GM18861 (cell line): ENCODE results near the gene GNAL.
A peak's percentile ranks its signal among the peaks of the same experiment; 100 is the strongest.
"Not testable (repeated sequence)": the region's sequence is repeated elsewhere in the genome, so short reads cannot be mapped to it uniquely, and the experiment has no call there.

ENCODE experiments used
- ATAC-seq: cut with Tn5 transposase; IDR thresholded peaks from one replicate; pipeline ENCODE4 v1.9.1; 2021; ENCODE audit not compliant: unreplicated experiment

GNAL gene

GRCh38 chr18:11866764-11867163 lies 177.7 kb downstream of the GNAL start:
- no peak for ATAC-seq

GRCh38 chr18:11868230-11868629 lies 179.2 kb downstream of the GNAL start:
- ATAC-seq, result no peak

GRCh38 chr18:11871501-11871900 lies 182.4 kb downstream of the GNAL start:
- ATAC-seq, result no peak

- ATAC-seq, result no peak
These were observed 183.5 kb downstream of the GNAL start for GRCh38 chr18:11872479-11873136.

- ATAC-seq, result no peak
These were observed 184.7 kb downstream of the GNAL start for GRCh38 chr18:11873670-11874340.

GRCh38 chr18:11874676-11875075 lies 185.6 kb downstream of the GNAL start:
- no peak for ATAC-seq

- ATAC-seq, result no peak
These were observed 188.6 kb downstream of the GNAL start for GRCh38 chr18:11877497-11878135.

- no peak for ATAC-seq
These were observed 191.7 kb downstream of the GNAL start for GRCh38 chr18:11880586-11881304.

- no peak for ATAC-seq
These were observed 193.6 kb downstream of the GNAL start for GRCh38 chr18:11882636-11883035.

GRCh38 chr18:11883153-11883552 lies 194.1 kb downstream of the GNAL start:
- peak; percentile 91 for ATAC-seq

GRCh38 chr18:11884396-11885030 lies 195.4 kb downstream of the GNAL start:
- ATAC-seq, result no peak

GRCh38 chr18:11885278-11885947 lies 196.3 kb downstream of the GNAL start:
- no peak for ATAC-seq

GRCh38 chr18:11886577-11887110 lies 197.6 kb downstream of the GNAL start:
- ATAC-seq, result no peak

- ATAC-seq, result no peak
These were observed 198.5 kb downstream of the GNAL start for GRCh38 chr18:11887328-11888128.

- ATAC-seq, result no peak
These were observed 199.7 kb downstream of the GNAL start for GRCh38 chr18:11888726-11889125.

GRCh38 chr18:11889284-11889683 lies 200.2 kb downstream of the GNAL start:
- no peak for ATAC-seq

- no peak for ATAC-seq
These were observed 202.7 kb downstream of the GNAL start for GRCh38 chr18:11891737-11892136.

- not testable (repeated sequence) for ATAC-seq
These were observed 203.4 kb downstream of the GNAL start for GRCh38 chr18:11892438-11892837.

GRCh38 chr18:11897781-11898180 lies 208.7 kb downstream of the GNAL start:
- no peak for ATAC-seq

- ATAC-seq, result no peak
These were observed 210.0 kb downstream of the GNAL start for GRCh38 chr18:11899063-11899462.
